PFSK-1 (cell line): Measurements from ENCODE around the gene SPOUT1.

Source experiments
- FOXP2 ChIP-seq: optimal IDR thresholded peaks from 2 replicates; pipeline ENCODE3; 2011; ENCODE audit warnings: borderline replicate concordance, control low read depth, inconsistent platforms; ENCODE audit not compliant: insufficient read depth; ENCODE audit errors: extremely low read length, extremely low read depth
- SIN3A ChIP-seq: IDR thresholded peaks from 2 replicates; pipeline ENCODE4 v1.6.1; 2012; ENCODE audit warnings: mild to moderate bottlenecking, low read length, moderate library complexity, borderline replicate concordance; ENCODE audit not compliant: insufficient read depth
- TAF1 ChIP-seq: IDR thresholded peaks from 2 replicates; pipeline ENCODE4 v1.6.1; 2012; ENCODE audit warnings: low read length, control low read depth, borderline replicate concordance; ENCODE audit not compliant: insufficient read depth
- TF ChIP-seq, protein P1 (sequence below), 2 experiments: IDR thresholded peaks; 2 replicates each; pipeline versions ENCODE4 v1.6.1 to v1.8.0; 2011 to 2012; ENCODE audit warnings: low read depth in 2 of 2, low read length in 2 of 2, control low read depth in 1 of 2, inconsistent platforms in 1 of 2, mild to moderate bottlenecking in 1 of 2, moderate library complexity in 1 of 2; ENCODE audit not compliant: insufficient read depth in 1 of 2

GRCh38 chr9:128833696-128834095 lies 4.1 kb upstream of the SPOUT1 start:
- TF ChIP-seq, protein P1, sequence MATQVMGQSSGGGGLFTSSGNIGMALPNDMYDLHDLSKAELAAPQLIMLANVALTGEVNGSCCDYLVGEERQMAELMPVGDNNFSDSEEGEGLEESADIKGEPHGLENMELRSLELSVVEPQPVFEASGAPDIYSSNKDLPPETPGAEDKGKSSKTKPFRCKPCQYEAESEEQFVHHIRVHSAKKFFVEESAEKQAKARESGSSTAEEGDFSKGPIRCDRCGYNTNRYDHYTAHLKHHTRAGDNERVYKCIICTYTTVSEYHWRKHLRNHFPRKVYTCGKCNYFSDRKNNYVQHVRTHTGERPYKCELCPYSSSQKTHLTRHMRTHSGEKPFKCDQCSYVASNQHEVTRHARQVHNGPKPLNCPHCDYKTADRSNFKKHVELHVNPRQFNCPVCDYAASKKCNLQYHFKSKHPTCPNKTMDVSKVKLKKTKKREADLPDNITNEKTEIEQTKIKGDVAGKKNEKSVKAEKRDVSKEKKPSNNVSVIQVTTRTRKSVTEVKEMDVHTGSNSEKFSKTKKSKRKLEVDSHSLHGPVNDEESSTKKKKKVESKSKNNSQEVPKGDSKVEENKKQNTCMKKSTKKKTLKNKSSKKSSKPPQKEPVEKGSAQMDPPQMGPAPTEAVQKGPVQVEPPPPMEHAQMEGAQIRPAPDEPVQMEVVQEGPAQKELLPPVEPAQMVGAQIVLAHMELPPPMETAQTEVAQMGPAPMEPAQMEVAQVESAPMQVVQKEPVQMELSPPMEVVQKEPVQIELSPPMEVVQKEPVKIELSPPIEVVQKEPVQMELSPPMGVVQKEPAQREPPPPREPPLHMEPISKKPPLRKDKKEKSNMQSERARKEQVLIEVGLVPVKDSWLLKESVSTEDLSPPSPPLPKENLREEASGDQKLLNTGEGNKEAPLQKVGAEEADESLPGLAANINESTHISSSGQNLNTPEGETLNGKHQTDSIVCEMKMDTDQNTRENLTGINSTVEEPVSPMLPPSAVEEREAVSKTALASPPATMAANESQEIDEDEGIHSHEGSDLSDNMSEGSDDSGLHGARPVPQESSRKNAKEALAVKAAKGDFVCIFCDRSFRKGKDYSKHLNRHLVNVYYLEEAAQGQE (IDR thresholded peaks at IDR 0.05; ENCODE audit: insufficient read depth in 1 of 2, low read depth in 2 of 2, low read length in 2 of 2) = no peak
- TF ChIP-seq TAF1 (no peak), SIN3A (no peak), FOXP2 (no peak)
